ENCODE measurements around the gene SPG7. TPM values are rescaled to one million over a fixed set of nuclear protein-coding genes. Genes with fewer than 3 reads are reported as not detected.

Gene SPG7
- total RNA-seq, 1 experiment from 2014 or later = 141 TPM

- TF ChIP-seq, protein P1, sequence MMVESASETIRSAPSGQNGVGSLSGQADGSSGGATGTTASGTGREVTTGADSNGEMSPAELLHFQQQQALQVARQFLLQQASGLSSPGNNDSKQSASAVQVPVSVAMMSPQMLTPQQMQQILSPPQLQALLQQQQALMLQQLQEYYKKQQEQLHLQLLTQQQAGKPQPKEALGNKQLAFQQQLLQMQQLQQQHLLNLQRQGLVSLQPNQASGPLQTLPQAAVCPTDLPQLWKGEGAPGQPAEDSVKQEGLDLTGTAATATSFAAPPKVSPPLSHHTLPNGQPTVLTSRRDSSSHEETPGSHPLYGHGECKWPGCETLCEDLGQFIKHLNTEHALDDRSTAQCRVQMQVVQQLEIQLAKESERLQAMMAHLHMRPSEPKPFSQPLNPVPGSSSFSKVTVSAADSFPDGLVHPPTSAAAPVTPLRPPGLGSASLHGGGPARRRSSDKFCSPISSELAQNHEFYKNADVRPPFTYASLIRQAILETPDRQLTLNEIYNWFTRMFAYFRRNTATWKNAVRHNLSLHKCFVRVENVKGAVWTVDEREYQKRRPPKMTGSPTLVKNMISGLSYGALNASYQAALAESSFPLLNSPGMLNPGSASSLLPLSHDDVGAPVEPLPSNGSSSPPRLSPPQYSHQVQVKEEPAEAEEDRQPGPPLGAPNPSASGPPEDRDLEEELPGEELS (CRISPR knock-in tag; IDR thresholded peaks at IDR 0.05) = peak; percentile 91; the same call in 1 of the 2 replicates
- TF ChIP-seq, protein P2, sequence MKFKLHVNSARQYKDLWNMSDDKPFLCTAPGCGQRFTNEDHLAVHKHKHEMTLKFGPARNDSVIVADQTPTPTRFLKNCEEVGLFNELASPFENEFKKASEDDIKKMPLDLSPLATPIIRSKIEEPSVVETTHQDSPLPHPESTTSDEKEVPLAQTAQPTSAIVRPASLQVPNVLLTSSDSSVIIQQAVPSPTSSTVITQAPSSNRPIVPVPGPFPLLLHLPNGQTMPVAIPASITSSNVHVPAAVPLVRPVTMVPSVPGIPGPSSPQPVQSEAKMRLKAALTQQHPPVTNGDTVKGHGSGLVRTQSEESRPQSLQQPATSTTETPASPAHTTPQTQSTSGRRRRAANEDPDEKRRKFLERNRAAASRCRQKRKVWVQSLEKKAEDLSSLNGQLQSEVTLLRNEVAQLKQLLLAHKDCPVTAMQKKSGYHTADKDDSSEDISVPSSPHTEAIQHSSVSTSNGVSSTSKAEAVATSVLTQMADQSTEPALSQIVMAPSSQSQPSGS (CRISPR knock-in tag; IDR thresholded peaks at IDR 0.05; ENCODE audit: borderline replicate concordance, low read depth) = no peak
- TF ChIP-seq, protein P3, sequence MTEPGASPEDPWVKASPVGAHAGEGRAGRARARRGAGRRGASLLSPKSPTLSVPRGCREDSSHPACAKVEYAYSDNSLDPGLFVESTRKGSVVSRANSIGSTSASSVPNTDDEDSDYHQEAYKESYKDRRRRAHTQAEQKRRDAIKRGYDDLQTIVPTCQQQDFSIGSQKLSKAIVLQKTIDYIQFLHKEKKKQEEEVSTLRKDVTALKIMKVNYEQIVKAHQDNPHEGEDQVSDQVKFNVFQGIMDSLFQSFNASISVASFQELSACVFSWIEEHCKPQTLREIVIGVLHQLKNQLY (CRISPR knock-in tag; IDR thresholded peaks at IDR 0.05) = no peak
- TF ChIP-seq AR (CRISPR knock-in tag; IDR thresholded peaks at IDR 0.05) (no peak), ZNF281 (CRISPR knock-in tag; IDR thresholded peaks at IDR 0.05) (no peak)
- TF ChIP-seq, protein P4, sequence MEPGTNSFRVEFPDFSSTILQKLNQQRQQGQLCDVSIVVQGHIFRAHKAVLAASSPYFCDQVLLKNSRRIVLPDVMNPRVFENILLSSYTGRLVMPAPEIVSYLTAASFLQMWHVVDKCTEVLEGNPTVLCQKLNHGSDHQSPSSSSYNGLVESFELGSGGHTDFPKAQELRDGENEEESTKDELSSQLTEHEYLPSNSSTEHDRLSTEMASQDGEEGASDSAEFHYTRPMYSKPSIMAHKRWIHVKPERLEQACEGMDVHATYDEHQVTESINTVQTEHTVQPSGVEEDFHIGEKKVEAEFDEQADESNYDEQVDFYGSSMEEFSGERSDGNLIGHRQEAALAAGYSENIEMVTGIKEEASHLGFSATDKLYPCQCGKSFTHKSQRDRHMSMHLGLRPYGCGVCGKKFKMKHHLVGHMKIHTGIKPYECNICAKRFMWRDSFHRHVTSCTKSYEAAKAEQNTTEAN (CRISPR knock-in tag; IDR thresholded peaks at IDR 0.05) = no peak
These were observed 17.6 kb upstream of the SPG7 start, which contains the start of gene ANKRD11 (continued) for GRCh38 chr16:89490439-89491237.

DNA sequence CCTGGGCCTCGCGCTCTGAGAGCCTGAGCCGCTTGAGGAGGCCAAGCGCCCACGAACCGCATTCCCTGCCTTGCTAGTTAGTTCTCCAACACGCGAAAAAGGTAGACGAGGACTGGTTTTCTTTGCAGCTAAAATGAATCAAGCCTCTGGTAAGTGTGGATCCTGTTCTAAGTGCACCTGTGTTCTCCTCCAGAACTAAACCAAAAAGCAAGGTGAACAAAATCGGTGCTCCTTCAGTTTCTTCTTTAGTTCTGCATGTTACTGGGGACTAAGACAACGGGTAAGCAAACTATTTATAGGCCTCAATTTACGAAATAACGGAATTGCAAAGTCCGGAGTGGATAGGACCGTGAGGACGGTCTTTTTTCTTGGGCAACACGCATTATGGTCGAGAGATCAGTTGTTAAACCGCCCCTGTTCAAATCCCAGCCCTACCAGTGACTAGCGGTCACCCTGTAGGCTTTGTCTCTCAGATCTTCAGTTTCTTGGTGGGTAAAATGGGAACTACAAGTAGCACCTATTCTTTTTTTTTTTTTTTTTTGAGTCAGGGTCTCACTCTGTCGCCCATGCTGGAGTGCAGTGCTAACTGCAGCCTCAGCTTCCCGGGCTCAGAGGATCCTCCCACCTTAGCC, 16.8 kb upstream of the SPG7 start:
- no peak for DNase-seq (ENCODE audit: low spot score)
- H3K4me3 Mint-ChIP-seq = peak overlapping the region; percentile 83
- peaks cover 35% of the 10 kb centered on the region for H3K4me1 Mint-ChIP-seq
- H3K9me3 Mint-ChIP-seq = no peaks in the 10 kb centered on the region
- ATAC-seq = peak; percentile 5
- H3K36me3 Mint-ChIP-seq = no peaks in the 10 kb centered on the region; the same call in 1 of the 2 replicates
- H3K27ac Mint-ChIP-seq = peak overlapping the region; percentile 90
- ChIA-PET CTCF (interaction anchor here (0.6 to 1.3 kb wide), 5 partner anchors 19 to 156 kb away, joined by 3 to 4 read pairs (median 3); no protein-coding TSS in a partner anchor), POLR2A (interaction anchor here (0.7 kb wide), 1 partner anchor 592 kb away, joined by 9 read pairs; no protein-coding TSS in a partner anchor)
- no peaks in the 10 kb centered on the region; the same call in 1 of the 2 replicates for H3K27me3 Mint-ChIP-seq (ENCODE audit: low read depth)
- no peak for TF ChIP-seq PRDM15 (CRISPR knock-in tag; IDR thresholded peaks at IDR 0.05)
- TF ChIP-seq MXD4 (CRISPR knock-in tag; IDR thresholded peaks at IDR 0.05; ENCODE audit: borderline replicate concordance) = no peak
- no peak for TF ChIP-seq SMAD3 (CRISPR knock-in tag; IDR thresholded peaks at IDR 0.05; ENCODE audit: borderline replicate concordance)
- no peak for TF ChIP-seq PRRX2 (CRISPR knock-in tag; IDR thresholded peaks at IDR 0.05)
- TF ChIP-seq ARID4B (CRISPR knock-in tag; IDR thresholded peaks at IDR 0.05; ENCODE audit: borderline replicate concordance) = no peak
- no peak for TF ChIP-seq NR1H2 (CRISPR knock-in tag; IDR thresholded peaks at IDR 0.05)

Data from WTC11 (cell line).